RWPE1 (cell line): ENCODE results near the gene SDK2.

Experiments
- CTCF ChIA-PET: fragments of 350-600 bp; sonication (Branson Sonifier 250); formaldehyde crosslinking; extraction: SDS; loops from one replicate; lab custom pipeline; 2021; lab: Yijun Ruan, JAX
- POLR2A ChIA-PET: fragments of 400-600 bp; formaldehyde crosslinking; extraction: SDS; loops from one replicate; lab custom pipeline; 2020; ENCODE audit warnings: antibody characterized with exemption; ENCODE audit not compliant: low non-redundant PET; lab: Yijun Ruan, JAX
- DNase-seq: peaks from one replicate; pipeline ENCODE4 v3.0.0; 2012; ENCODE audit warnings: low spot score
- H3K27ac ChIP-seq: fragments of 450-650 bp; 2 replicates; pipeline ENCODE4 v1.5.1; 2017
- CTCF ChIP-seq: fragments of 450-650 bp; conservative IDR thresholded peaks from 2 replicates; pipeline ENCODE4 v1.5.1; 2017; ENCODE audit warnings: low read depth, mild to moderate bottlenecking

SDK2 gene

GRCh38 chr17:73437826-73438225, 206.4 kb downstream of the SDK2 start:
- ChIA-PET CTCF (no interaction called here), POLR2A (no interaction called here)
- DNase-seq, result no peak
- no peak overlapping the region for H3K27ac ChIP-seq
- no peak for TF ChIP-seq CTCF

- no peak overlapping the region for H3K27ac ChIP-seq
- ChIA-PET CTCF (no interaction called here), POLR2A (no interaction called here)
- DNase-seq, result no peak
- no peak for TF ChIP-seq CTCF
These were observed 207.3 kb downstream of the SDK2 start for GRCh38 chr17:73436954-73437353.

GRCh38 chr17:73435412-73435811, 208.8 kb downstream of the SDK2 start:
- CTCF ChIA-PET, result no interaction called here
- TF ChIP-seq CTCF, result no peak
- DNase-seq, result no peak
- no peak overlapping the region for H3K27ac ChIP-seq
- POLR2A ChIA-PET, result no interaction called here

GRCh38 chr17:73434154-73434553, 210.1 kb downstream of the SDK2 start:
- POLR2A ChIA-PET, result no interaction called here
- CTCF ChIA-PET, result no interaction called here
- no peak overlapping the region for H3K27ac ChIP-seq
- no peak for TF ChIP-seq CTCF
- no peak for DNase-seq

- TF ChIP-seq CTCF, result no peak
- ChIA-PET POLR2A (no interaction called here), CTCF (interaction anchor here (0.7 kb wide), 1 partner anchor 36 kb away, joined by 5 read pairs; no protein-coding TSS in a partner anchor)
- DNase-seq, result no peak
- H3K27ac ChIP-seq, result no peak overlapping the region
These were observed 210.7 kb downstream of the SDK2 start for GRCh38 chr17:73433501-73433900.

- ChIA-PET POLR2A (no interaction called here), CTCF (interaction anchor here (0.7 kb wide), 1 partner anchor 37 kb away, joined by 5 read pairs; no protein-coding TSS in a partner anchor)
- TF ChIP-seq CTCF, result no peak
- H3K27ac ChIP-seq, result no peak overlapping the region
- DNase-seq, result no peak
These were observed 211.5 kb downstream of the SDK2 start for GRCh38 chr17:73432624-73433190.
